HG03378 (cell line): ENCODE results near the gene KRT4.
"Not testable (repeated sequence)": the region's sequence is repeated elsewhere in the genome, so short reads cannot be mapped to it uniquely, and the experiment has no call there.

Source experiments
- ATAC-seq: cut with Tn5 transposase; IDR thresholded peaks from one replicate; pipeline ENCODE4 v1.9.1; 2021; ENCODE audit warnings: mild to moderate bottlenecking, moderate library complexity; ENCODE audit not compliant: unreplicated experiment

KRT4 gene

GRCh38 chr12:52776435-52776834 is 37.5 kb downstream of the KRT4 start:
- ATAC-seq = no peak

GRCh38 chr12:52774629-52775250 is 39.2 kb downstream of the KRT4 start:
- ATAC-seq = no peak

- no peak for ATAC-seq
These were observed 41.1 kb downstream of the KRT4 start for GRCh38 chr12:52772772-52773171.

- no peak for ATAC-seq
These were observed 41.7 kb downstream of the KRT4 start for GRCh38 chr12:52772188-52772587.

- no peak for ATAC-seq
These were observed 42.4 kb downstream of the KRT4 start for GRCh38 chr12:52771505-52771904.

- no peak for ATAC-seq
These were observed 42.8 kb downstream of the KRT4 start for GRCh38 chr12:52771088-52771487.

GRCh38 chr12:52769946-52770345 is 44.0 kb downstream of the KRT4 start:
- no peak for ATAC-seq

- ATAC-seq = no peak
These were observed 44.6 kb downstream of the KRT4 start for GRCh38 chr12:52769354-52769753.

- ATAC-seq = no peak
These were observed 45.3 kb downstream of the KRT4 start for GRCh38 chr12:52768479-52769200.

- no peak for ATAC-seq
These were observed 46.5 kb downstream of the KRT4 start for GRCh38 chr12:52767427-52767826.

GRCh38 chr12:52767020-52767379 is 46.9 kb downstream of the KRT4 start:
- ATAC-seq = no peak

GRCh38 chr12:52766351-52767019 is 47.4 kb downstream of the KRT4 start:
- no peak for ATAC-seq

- ATAC-seq = no peak
These were observed 48.2 kb downstream of the KRT4 start for GRCh38 chr12:52765702-52766101.

GRCh38 chr12:52763991-52764390 is 49.9 kb downstream of the KRT4 start:
- ATAC-seq = no peak

- no peak for ATAC-seq
These were observed 50.8 kb downstream of the KRT4 start for GRCh38 chr12:52763036-52763659.

- ATAC-seq = no peak
These were observed 52.1 kb downstream of the KRT4 start for GRCh38 chr12:52761802-52762201.

- ATAC-seq = not testable (repeated sequence)
These were observed 52.7 kb downstream of the KRT4 start for GRCh38 chr12:52761218-52761617.

- ATAC-seq = no peak
These were observed 53.3 kb downstream of the KRT4 start for GRCh38 chr12:52760623-52761022.

GRCh38 chr12:52759695-52760094 is 54.2 kb downstream of the KRT4 start:
- no peak for ATAC-seq

- no peak for ATAC-seq
These were observed 54.7 kb downstream of the KRT4 start for GRCh38 chr12:52759218-52759617.

- ATAC-seq = no peak
These were observed 56.3 kb downstream of the KRT4 start for GRCh38 chr12:52757449-52758176.
